RWPE2 (cell line): ENCODE measurements around the gene KEL.

ENCODE experiments used
- ATAC-seq: fragments of 200-7000 bp; cut with Tn5 transposase; 3 replicates; pipeline ENCODE4 v1.9.1; 2021; ENCODE audit warnings: low read depth
- DNase-seq: peaks from one replicate; pipeline ENCODE4 v3.0.0-alpha.2; 2020; ENCODE audit warnings: low spot score
- H3K27ac ChIP-seq: fragments of 450-650 bp; 2 replicates; pipeline ENCODE4 v1.5.1; 2017; ENCODE audit warnings: mild to moderate bottlenecking; ENCODE audit not compliant: poor library complexity, severe bottlenecking
- H3K27me3 ChIP-seq: fragments of 250-450 bp; sonication (Bioruptor Pico); 2 replicates; pipeline ENCODE4 v1.5.1; 2021; ENCODE audit warnings: mild to moderate bottlenecking, moderate library complexity; ENCODE audit not compliant: insufficient read depth, poor library complexity, severe bottlenecking
- H3K36me3 ChIP-seq: fragments of 250-450 bp; sonication (Bioruptor Pico); 2 replicates; pipeline ENCODE4 v1.5.1; 2020; ENCODE audit warnings: low read depth, mild to moderate bottlenecking, moderate library complexity
- H3K4me1 ChIP-seq: fragments of 250-450 bp; sonication (Bioruptor Pico); 2 replicates; pipeline ENCODE4 v1.5.1; 2021; ENCODE audit warnings: mild to moderate bottlenecking, moderate library complexity; ENCODE audit not compliant: insufficient read depth, poor library complexity, severe bottlenecking
- H3K4me3 ChIP-seq: fragments of 250-450 bp; sonication (Bioruptor Pico); 2 replicates; pipeline ENCODE4 v1.5.1; 2021; ENCODE audit warnings: mild to moderate bottlenecking, moderate library complexity; ENCODE audit not compliant: severe bottlenecking
- H3K9me3 ChIP-seq: fragments of 250-450 bp; sonication (Bioruptor Pico); 2 replicates; pipeline ENCODE4 v1.5.1; 2021; ENCODE audit warnings: mild to moderate bottlenecking, moderate library complexity; ENCODE audit not compliant: severe bottlenecking
- CTCF ChIP-seq: fragments of 450-650 bp; IDR thresholded peaks from one replicate; pipeline ENCODE4 v1.5.1; 2017; ENCODE audit warnings: mild to moderate bottlenecking, moderate library complexity; ENCODE audit not compliant: poor library complexity, severe bottlenecking

Gene KEL

GRCh38 chr7:142916508-142916907, 45.7 kb downstream of the KEL start:
- Histone ChIP-seq H3K27me3 (peaks cover 5% of the 10 kb centered on the region), H3K36me3 (no peaks in the 10 kb centered on the region), H3K27ac (no peak overlapping the region), H3K9me3 (no peaks in the 10 kb centered on the region), H3K4me3 (no peak overlapping the region), H3K4me1 (no peaks in the 10 kb centered on the region)
- TF ChIP-seq CTCF = no peak
- ATAC-seq = no peak
- DNase-seq = no peak

GRCh38 chr7:142915315-142915714, 46.8 kb downstream of the KEL start:
- Histone ChIP-seq H3K27ac (no peak overlapping the region), H3K36me3 (no peaks in the 10 kb centered on the region), H3K4me3 (no peak overlapping the region), H3K27me3 (peaks cover 5% of the 10 kb centered on the region), H3K9me3 (no peaks in the 10 kb centered on the region), H3K4me1 (no peaks in the 10 kb centered on the region)
- ATAC-seq = no peak
- no peak for TF ChIP-seq CTCF
- DNase-seq = no peak

GRCh38 chr7:142914121-142914520, 48.0 kb downstream of the KEL start:
- Histone ChIP-seq H3K4me1 (no peaks in the 10 kb centered on the region), H3K27me3 (peaks cover 5% of the 10 kb centered on the region), H3K36me3 (no peaks in the 10 kb centered on the region), H3K27ac (no peak overlapping the region), H3K4me3 (no peak overlapping the region), H3K9me3 (no peaks in the 10 kb centered on the region)
- no peak for DNase-seq
- no peak for ATAC-seq
- no peak for TF ChIP-seq CTCF

- ATAC-seq = no peak
- no peak for TF ChIP-seq CTCF
- Histone ChIP-seq H3K27me3 (peaks cover 5% of the 10 kb centered on the region), H3K4me3 (no peak overlapping the region), H3K27ac (no peak overlapping the region), H3K9me3 (peaks cover 2% of the 10 kb centered on the region), H3K36me3 (no peaks in the 10 kb centered on the region), H3K4me1 (no peaks in the 10 kb centered on the region)
- no peak for DNase-seq
These were observed 48.6 kb downstream of the KEL start for GRCh38 chr7:142913566-142913965.

- ATAC-seq (no peak), DNase-seq (no peak)
- no peaks in the 10 kb centered on the region for H3K36me3 ChIP-seq
- TF ChIP-seq CTCF = no peak
- H3K27ac ChIP-seq = no peak overlapping the region
- H3K27me3 ChIP-seq = peaks cover 2% of the 10 kb centered on the region
- no peaks in the 10 kb centered on the region for H3K4me1 ChIP-seq
- H3K4me3 ChIP-seq = no peak overlapping the region
- H3K9me3 ChIP-seq = peaks cover 2% of the 10 kb centered on the region
These were observed 49.1 kb downstream of the KEL start for GRCh38 chr7:142913051-142913450.
